ENCODE results near the gene TMEM132D.

TMEM132D gene

DNA sequence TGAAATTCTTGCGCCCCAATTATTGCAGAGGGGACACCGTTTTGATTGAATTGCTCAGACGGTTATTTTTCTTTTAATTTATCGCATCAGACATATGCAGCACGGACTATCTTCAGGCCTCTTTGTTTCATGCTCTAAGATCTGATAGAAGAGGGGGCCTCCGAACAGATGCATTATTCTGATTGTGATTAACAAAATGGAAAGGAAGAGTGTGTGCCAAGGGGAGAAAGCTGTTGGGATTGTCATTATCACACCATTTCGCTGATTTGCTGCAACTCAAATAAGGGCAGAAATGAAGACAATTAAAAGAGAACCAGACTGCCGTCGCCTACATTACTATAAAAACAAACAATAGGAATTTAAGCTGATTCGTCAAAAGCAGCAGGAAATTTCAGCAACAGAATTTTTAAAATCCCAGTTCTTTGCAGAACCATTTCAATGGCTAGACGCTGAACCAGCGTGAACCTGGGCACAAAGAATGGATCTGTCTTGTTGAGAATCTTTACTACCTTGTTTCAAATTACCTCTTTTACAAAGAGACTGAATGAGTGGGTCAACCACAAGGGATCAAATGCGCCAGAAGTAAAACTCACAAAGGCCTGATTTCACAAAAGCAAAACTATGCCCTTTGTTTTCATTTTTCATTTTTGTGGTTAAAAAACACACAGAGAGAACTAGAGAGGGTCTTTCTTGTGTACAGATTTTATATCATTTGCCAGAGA is 30.6 kb downstream of the TMEM132D start:
- no peak for DNase-seq

- DNase-seq, result peak; percentile 56
Observed at GRCh38 chr12:129871991-129872972, 31.5 kb downstream of the TMEM132D start.

GRCh38 chr12:129870796-129871195 is 33.0 kb downstream of the TMEM132D start:
- no peak for DNase-seq

GRCh38 chr12:129870136-129870535 is 33.7 kb downstream of the TMEM132D start:
- DNase-seq, result no peak

GRCh38 chr12:129868575-129868974 is 35.2 kb downstream of the TMEM132D start:
- no peak for DNase-seq

- no peak for DNase-seq
Observed at GRCh38 chr12:129863938-129864337, 39.9 kb downstream of the TMEM132D start.

DNA sequence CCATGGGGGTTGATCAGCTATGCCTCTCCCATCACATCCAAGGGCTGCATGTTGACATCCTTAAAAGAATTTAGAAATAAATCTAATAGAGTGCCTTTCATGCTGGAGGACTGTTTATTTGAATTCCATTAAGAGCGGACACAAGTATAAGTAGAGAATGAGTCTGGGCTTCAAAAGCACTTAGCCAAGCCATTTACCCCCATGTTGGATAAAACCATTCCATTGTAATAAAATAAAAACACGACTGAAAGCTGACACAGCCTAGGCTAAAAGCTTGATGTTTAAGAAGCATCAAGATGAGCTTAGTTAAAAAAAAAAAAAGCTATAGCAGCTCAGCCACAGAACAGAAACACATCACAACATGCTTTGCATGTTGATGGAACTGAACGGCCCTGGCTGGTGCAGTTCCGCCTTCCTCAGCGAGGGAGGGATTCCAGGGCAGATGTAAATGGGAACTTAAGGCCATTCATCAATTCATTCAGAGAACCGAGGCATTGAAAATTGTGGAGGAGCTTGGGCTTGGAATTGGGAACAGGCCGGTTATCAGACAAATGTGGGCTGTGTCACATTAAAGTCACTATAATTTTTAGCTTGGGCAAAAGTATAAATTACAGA is 41.2 kb downstream of the TMEM132D start:
- no peak for DNase-seq

- no peak for DNase-seq
Observed at GRCh38 chr12:129861951-129862350, 41.9 kb downstream of the TMEM132D start.

GRCh38 chr12:129854591-129854990 is 49.2 kb downstream of the TMEM132D start:
- DNase-seq, result no peak

DNA sequence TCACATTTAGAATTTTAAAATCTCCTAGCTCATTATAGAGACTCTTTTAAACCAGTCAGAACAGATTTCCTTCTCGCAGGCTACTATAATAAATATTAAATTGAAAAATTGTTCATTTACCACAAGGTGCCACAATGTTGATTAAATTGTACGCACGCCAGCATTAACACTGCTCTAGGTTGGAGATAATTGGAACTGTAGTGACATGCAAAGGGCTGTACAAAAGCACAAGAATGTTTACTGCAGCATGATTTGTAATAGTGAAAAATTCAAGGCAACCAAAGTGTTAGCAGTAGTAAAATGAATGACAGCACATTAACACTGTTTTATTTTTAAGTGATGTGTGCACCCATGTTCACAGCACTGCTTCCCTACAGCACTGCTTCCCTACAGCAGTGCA is 52.5 kb downstream of the TMEM132D start:
- no peak for DNase-seq

- DNase-seq, result no peak
Observed at GRCh38 chr12:129848876-129849275, 54.9 kb downstream of the TMEM132D start.

DNA sequence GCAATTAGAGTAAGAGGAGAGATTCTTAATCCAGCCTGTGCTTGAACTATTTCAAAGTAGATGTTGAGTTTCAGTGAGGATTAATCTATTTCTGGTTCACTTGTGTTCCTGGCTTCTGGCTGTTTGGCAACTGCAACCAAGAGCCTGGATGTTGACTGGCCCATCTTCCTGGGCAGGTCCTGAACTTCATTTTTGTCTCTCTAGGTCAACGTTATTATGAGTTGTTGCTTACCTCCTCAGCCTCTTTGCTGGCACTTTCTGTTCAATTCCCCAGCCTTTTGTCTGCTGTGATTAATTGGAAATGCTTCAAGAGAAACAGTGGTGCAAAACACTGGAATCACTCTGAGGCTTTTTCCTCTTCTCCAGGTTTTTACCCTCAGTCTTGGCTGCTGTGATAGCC is 56.8 kb downstream of the TMEM132D start:
- no peak for DNase-seq

DNA sequence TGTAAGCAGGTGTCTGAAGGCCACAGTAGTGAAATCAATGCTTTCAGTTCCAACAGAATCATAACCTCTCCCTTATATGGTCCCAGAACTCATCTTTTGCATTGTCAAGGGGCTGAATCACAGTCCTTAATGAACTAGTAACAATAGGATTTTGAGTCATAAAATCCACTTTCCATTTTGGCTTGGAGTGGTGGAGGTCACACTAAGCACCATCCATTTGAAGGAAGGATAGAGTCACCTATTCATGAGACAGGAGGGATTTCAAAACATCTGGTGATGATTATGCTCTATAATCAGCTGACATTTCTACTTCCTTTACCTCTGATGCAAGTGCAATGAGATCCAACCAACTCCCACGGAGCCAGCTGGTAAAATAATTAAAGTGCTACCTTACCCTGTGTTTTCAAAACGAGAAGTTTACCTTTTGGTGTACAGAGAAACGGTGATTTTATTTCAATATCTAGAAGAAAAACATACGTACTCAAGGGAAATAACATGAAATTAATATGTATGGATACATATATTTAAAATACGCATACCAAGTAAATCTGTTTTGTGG is 59.1 kb downstream of the TMEM132D start:
- DNase-seq, result peak; percentile 42

GRCh38 chr12:129841251-129841650 is 62.6 kb downstream of the TMEM132D start:
- DNase-seq, result no peak

DNA sequence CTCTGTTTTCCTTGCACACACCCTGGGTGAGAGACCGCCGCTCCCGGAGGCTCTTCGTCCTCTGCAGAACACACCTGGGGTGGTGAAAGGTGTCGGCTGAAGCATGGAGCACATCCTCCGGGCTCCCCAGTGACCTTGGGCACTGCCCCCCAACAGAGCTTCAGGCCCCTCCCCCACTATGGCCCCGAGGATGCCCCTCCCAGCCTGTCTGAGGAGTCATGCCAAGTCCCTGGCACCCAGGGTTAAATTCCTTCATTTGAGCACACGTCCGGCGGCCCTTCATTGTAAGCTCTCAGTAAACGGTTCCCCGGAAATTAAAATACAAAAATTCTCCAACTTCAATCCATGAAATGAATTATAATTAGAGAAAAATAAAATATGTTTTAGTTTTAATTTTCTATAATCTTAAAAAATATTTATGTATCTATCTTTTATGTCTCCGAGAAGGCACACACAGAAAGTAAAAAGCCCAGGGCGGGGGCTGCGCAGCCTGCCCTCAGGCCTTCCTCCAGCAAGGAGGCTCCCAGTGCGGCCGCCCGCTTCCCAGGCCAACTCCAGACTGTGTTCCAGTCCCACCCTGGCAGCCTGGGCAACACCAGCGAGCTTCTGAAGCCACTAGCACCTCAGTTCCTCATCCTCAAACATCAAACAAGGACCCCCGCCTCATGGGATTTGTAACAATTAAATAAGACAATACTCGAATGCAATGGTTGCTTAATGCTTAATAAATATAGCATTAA is 63.5 kb downstream of the TMEM132D start:
- no peak for DNase-seq

- DNase-seq, result no peak
Observed at GRCh38 chr12:129839679-129840078, 64.1 kb downstream of the TMEM132D start.

- no peak for DNase-seq
Observed at GRCh38 chr12:129831294-129831693, 72.5 kb downstream of the TMEM132D start.

- DNase-seq, result no peak
Observed at GRCh38 chr12:129830796-129831195, 73.0 kb downstream of the TMEM132D start.

DNA sequence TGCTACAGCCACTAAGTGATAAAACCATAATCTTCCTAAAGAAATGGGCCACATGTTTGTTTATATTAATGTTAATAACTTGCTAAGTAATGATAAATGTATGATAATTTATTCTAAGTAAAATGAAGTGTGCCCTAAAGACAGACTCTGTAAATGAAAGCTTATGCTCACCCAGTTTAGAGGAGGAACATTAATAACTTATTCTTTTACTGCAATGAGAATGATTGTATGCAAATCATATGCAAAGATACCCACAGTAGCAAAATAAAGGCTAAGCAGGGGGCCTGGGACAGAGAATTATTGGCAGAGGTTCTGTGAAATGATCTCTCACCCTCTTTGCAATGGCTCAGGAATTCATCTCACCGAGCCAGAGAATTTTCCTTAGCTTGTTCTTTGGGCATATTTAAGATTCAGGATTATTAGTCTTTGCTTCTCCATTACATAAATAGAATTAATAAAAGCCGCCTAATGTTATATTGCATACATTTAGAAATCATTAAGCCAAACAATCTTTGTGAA is 75.9 kb downstream of the TMEM132D start:
- no peak for DNase-seq

DNA sequence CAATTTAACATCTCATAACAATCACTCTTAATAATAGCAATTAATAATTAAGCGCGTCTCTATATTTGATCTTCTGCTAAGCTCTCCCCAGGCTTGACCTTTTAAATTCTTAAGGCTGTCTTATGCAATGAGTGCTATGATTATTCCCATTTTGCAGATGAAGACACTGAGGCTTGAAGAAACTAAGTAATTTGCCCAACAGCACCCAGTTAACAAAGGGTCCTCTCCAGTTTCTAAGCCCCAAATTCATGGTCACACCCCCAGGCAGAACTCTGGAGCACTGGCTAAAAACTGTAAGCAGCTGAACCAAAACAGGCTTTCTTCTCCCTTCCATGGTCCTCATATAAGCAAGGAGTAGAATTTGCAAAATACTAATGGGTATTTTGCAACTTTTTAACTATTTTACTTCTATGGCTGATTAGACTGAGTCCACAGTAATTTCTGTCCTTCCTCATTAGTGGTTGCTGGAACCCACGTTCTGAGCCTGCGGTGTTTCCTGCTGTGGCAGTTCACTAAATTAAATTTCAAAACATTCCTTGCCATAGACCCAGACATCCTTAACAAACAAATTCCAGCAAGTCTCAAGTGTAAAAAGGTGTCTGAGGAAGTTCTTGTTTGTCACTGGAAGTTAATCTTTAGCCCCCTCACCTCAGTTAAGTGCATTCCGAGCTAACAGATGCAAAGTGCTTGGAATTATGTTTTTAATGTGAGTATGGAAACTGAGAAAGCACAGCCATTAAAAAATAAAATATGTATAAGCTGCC is 76.5 kb downstream of the TMEM132D start:
- DNase-seq, result no peak

DNA sequence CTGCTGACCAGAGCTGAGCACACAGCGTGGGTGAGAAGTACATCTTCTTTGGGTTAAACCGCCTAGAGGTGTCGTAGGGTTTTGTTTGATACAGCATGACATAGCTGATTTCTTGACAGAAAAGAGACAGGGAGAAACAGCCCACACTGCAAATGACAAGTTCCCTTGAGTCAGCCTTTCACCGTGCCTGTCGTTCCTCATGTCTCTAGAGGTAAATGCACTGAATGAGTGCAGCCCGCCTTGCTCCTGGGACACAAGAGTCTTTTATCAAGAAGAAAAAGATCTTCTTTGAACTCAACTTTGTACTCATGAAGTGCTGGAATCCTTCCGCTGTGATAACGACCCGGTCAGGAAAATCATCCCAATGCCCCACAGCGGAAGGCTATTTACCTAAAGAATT is 77.6 kb downstream of the TMEM132D start:
- DNase-seq, result no peak
